Thoracic aorta (tissue), 2 donors: ENCODE data around the gene RABL2B. TPM values are rescaled to one million over a fixed set of nuclear protein-coding genes. Genes with fewer than 3 reads are reported as not detected.
"Not testable (repeated sequence)": the region's sequence is repeated elsewhere in the genome, so short reads cannot be mapped to it uniquely, and the experiment has no call there.

Source experiments
- ATAC-seq: fragments of 150-250 bp; one replicate; pipeline ENCODE4 v1.8.0; 2017; ENCODE audit warnings: low read depth; ENCODE audit not compliant: insufficient number of reproducible peaks, low FRiP score
- DNase-seq: peaks from one replicate; pipeline ENCODE4 v3.0.0-alpha.2; 2020; ENCODE audit warnings: low spot score
- H3K27ac ChIP-seq, 2 donors: fragments of 200-600 bp; sonication (generic); 1 replicate in 1 of 2; 2 replicates in 1 of 2; pipeline ENCODE4 v1.5.1; 2016; ENCODE audit warnings: mild to moderate bottlenecking in 2 of 2, moderate library complexity in 2 of 2
- H3K27me3 ChIP-seq: fragments of 200-600 bp; sonication (generic); replicated peaks from 2 replicates; pipeline ENCODE4 v1.6.0; 2016; ENCODE audit warnings: mild to moderate bottlenecking; ENCODE audit not compliant: insufficient read depth
- H3K36me3 ChIP-seq: fragments of 200-600 bp; sonication (generic); one replicate; pipeline ENCODE4 v1.5.1; 2016
- H3K4me1 ChIP-seq, 2 donors: fragments of 200-600 bp; sonication (generic); 1 replicate in 1 of 2; 2 replicates in 1 of 2; pipeline versions ENCODE4 v1.5.1 to v1.6.0; 2016; ENCODE audit warnings: low read depth in 2 of 2, mild to moderate bottlenecking in 1 of 2; ENCODE audit not compliant: control insufficient read depth in 1 of 2
- H3K4me3 ChIP-seq: fragments of 200-600 bp; sonication (generic); 2 replicates; pipeline ENCODE4 v1.5.1; 2016; ENCODE audit warnings: mild to moderate bottlenecking
- H3K9me3 ChIP-seq: fragments of 200-600 bp; sonication (generic); 2 replicates; pipeline ENCODE4 v1.5.1; 2016
- total RNA-seq, 2 donors: library from RNA; depleted of rRNA; stranded (reverse); fragments of >200 nt; gene quantifications; one replicate each; pipeline versions ENCODE4 v1.1.0 to v1.2.3, GENCODE V29; 2016

RABL2B gene
- total RNA-seq, result 10 to 100 TPM; 14.7 to 19.9 TPM

GRCh38 chr22:50783033-50783879 lies at the start of gene RABL2B:
Gene RABL2B (minus strand): TSS chr22:50783636. CDS start chr22:50782294, 1,342 bp downstream.
- Histone ChIP-seq H3K4me3 (peak within 1 kb of the TSS; percentile 74), H3K4me1 (peaks cover 0 to 14% of the 10 kb centered on the region in 2 donors)
- ATAC-seq, result peak; percentile 95
- not testable (repeated sequence) for H3K27ac ChIP-seq, H3K36me3 ChIP-seq, H3K27me3 ChIP-seq, H3K9me3 ChIP-seq
- peak; percentile 21 for DNase-seq

- H3K4me1 ChIP-seq, result peaks cover 0 to 14% of the 10 kb centered on the region in 2 donors
Observed at GRCh38 chr22:50786936-50787335, 3.5 kb upstream of the RABL2B start.

GRCh38 chr22:50785289-50785688 lies 1.9 kb upstream of the RABL2B start:
- ATAC-seq, H3K36me3 ChIP-seq, DNase-seq, H3K9me3 ChIP-seq, H3K4me3 ChIP-seq, H3K27ac ChIP-seq, H3K27me3 ChIP-seq: not testable (repeated sequence)
- peaks cover 0 to 14% of the 10 kb centered on the region in 2 donors for H3K4me1 ChIP-seq

More at GRCh38 chr22:50786936-50787335, 3.5 kb upstream of the RABL2B start:
- H3K27me3 ChIP-seq, H3K36me3 ChIP-seq, H3K9me3 ChIP-seq, H3K27ac ChIP-seq, DNase-seq, H3K4me3 ChIP-seq, ATAC-seq: not testable (repeated sequence)

DNA sequence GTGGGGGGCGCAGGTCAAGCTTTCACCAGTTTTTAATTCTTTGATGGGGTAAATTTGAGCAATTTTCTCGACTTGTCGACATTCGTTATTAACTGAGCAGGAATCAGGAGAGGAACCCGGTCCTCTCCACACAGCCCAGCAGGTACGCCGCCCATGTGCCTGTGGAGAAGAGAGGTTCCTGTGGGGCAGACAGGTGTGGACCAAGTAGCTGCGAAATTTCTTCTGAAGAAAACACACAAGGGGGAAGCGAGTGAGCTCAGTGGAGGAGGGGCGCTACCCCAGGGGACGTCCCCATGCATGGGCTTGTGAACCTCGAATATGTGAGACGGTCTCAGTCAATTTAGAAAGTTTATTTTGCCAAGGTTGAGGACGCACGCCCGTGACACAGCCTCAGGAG lies 442 bp upstream of the RABL2B start:
- not testable (repeated sequence) for H3K27me3 ChIP-seq, H3K9me3 ChIP-seq, H3K36me3 ChIP-seq, DNase-seq, ATAC-seq, H3K27ac ChIP-seq
- Histone ChIP-seq H3K4me3 (peak overlapping the region; percentile 74), H3K4me1 (peaks cover 0 to 14% of the 10 kb centered on the region in 2 donors)

DNA sequence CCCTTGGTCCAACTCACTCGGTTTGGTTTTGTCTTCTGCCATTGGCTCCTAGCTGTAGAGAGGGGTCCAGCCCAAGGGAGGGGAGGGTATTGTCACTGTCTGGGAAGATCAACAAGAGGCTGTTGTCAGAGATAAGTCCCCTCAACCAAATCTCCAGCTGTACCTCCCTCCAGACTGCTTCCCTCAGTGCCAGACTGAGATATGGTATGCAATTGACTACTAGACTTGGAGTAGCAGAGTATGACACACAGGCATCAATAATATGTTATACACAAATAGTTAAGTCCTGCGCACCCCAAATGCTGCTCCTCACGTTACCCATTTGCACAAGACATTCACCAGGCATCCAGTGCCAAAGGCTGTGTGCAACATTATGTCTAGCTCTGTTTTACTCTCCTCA lies 1.2 kb downstream of the RABL2B start:
- not testable (repeated sequence) for H3K9me3 ChIP-seq, ATAC-seq, H3K27ac ChIP-seq, DNase-seq, H3K4me3 ChIP-seq, H3K36me3 ChIP-seq, H3K27me3 ChIP-seq
- peaks cover 0 to 14% of the 10 kb centered on the region in 2 donors for H3K4me1 ChIP-seq

- H3K36me3 ChIP-seq, DNase-seq, H3K27ac ChIP-seq, H3K9me3 ChIP-seq, ATAC-seq, H3K27me3 ChIP-seq, H3K4me3 ChIP-seq: not testable (repeated sequence)
- H3K4me1 ChIP-seq, result peaks cover 0 to 11% of the 10 kb centered on the region in 2 donors
Observed at GRCh38 chr22:50780244-50780643, 3.2 kb downstream of the RABL2B start.

GRCh38 chr22:50777631-50778030 lies 5.8 kb downstream of the RABL2B start:
- not testable (repeated sequence) for H3K27me3 ChIP-seq, H3K27ac ChIP-seq, H3K4me3 ChIP-seq, ATAC-seq, H3K36me3 ChIP-seq, H3K4me1 ChIP-seq, H3K9me3 ChIP-seq, DNase-seq

GRCh38 chr22:50775132-50775531 lies 8.3 kb downstream of the RABL2B start:
- DNase-seq, H3K9me3 ChIP-seq, ATAC-seq, H3K36me3 ChIP-seq, H3K27me3 ChIP-seq, H3K27ac ChIP-seq, H3K4me3 ChIP-seq, H3K4me1 ChIP-seq: not testable (repeated sequence)

DNA sequence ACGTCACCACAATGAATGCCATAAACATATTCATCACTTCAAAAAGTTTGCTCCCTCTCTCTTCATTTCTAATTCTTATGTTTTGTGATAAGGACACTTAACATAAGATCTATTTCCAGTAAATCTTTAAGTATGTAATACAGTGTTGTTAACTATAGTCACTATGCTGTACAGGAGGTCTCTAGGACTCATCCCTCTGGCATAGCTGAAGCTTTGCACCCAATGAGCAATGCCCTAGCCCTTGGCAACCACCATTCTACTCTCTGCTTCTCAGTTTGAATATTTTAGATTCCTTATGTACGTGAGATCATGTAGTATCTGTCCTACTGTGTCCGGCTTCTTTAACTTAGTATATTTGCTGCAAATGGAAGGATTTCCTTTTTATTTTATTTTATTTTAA lies 19.1 kb downstream of the RABL2B start:
- H3K4me3 ChIP-seq, H3K27ac ChIP-seq, H3K4me1 ChIP-seq, ATAC-seq, H3K27me3 ChIP-seq, DNase-seq, H3K9me3 ChIP-seq, H3K36me3 ChIP-seq: not testable (repeated sequence)

DNA sequence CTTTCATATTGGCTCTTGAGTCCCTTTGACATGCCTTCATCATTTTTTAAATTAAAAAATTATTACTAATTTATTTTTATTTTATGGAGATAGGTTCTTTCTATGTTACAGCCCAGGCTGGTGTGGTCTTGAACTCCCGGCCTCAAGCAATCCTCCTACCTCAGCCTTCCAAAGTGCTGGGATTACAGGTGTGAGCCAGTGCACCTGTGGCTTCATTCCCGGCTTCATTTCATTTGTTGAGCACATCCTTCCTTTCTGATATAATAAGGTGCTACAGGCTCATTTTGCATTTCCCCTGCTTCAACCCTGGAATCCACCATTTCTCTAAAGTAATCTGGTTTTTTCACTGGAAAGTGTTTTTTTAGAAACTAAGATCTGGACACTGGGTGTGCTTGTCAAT lies 21.6 kb downstream of the RABL2B start:
- H3K36me3 ChIP-seq, H3K27me3 ChIP-seq, ATAC-seq, H3K4me3 ChIP-seq, H3K27ac ChIP-seq, H3K4me1 ChIP-seq, DNase-seq, H3K9me3 ChIP-seq: not testable (repeated sequence)

DNA sequence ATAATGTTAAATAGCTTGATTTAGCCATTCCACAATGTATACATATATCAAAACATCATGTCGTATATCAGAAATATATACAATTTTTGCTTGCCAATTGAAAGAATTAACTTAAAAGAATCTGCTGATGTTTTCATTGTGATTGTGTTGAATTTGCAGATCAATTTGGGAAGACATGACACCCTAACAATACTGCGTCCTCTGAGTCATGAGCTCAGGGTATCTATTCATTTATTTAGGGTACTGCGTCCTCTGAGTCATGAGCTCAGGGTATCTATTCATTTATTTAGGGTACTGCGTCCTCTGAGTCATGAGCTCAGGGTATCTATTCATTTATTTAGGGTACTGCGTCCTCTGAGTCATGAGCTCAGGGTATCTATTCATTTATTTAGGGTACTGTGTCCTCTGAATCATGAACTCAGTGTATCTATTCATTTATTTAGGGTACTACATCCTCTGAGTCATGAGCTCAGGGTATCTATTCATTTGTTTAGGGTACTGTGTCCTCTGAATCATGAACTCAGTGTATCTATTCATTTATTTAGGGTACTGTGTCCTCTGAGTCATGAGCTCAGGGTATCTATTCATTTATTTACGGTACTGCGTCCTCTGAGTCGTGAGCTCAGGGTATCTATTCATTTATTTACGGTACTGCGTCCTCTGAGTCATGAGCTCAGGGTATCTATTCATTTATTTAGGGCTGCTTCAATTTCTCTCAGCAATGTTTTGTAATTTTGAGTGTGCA lies 23.7 kb downstream of the RABL2B start:
- ATAC-seq, H3K4me1 ChIP-seq, H3K36me3 ChIP-seq, H3K27me3 ChIP-seq, H3K4me3 ChIP-seq, DNase-seq, H3K27ac ChIP-seq, H3K9me3 ChIP-seq: not testable (repeated sequence)

DNA sequence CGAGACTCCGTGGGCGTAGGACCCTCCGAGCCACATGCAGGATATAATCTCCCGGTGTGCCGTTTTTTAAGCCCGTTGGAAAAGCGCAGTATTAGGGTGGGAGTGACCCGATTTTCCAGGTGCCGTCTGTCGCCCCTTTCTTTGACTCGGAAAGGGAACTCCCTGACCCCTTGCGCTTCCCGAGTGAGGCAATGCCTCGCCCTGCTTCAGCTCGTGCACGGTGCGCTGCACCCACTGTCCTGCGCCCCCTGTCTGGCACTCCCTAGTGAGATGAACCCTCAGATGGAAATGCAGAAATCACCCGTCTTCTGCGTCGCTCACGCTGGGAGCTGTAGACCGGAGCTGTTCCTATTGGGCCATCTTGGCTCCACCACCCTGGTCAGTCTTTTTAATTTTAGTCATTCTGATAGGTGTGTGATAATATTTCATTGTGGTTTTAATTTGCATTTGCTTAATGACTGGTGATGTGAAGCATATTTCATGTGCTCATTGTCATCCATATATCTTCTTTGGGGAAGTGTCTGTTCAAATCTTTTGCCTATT lies 26.4 kb downstream of the RABL2B start:
- H3K9me3 ChIP-seq, ATAC-seq, H3K27ac ChIP-seq, H3K27me3 ChIP-seq, DNase-seq, H3K36me3 ChIP-seq, H3K4me1 ChIP-seq: not testable (repeated sequence)
- H3K4me3 ChIP-seq, result peak overlapping the region; percentile 70
